ENCODE data around the gene DHRS7. TPM values are rescaled to one million over a fixed set of nuclear protein-coding genes. Genes with fewer than 3 reads are reported as not detected.

Gene DHRS7
- total and polyA plus RNA-seq, 2 experiments from 2014 or later = 39.3 to 39.4 TPM

DNA sequence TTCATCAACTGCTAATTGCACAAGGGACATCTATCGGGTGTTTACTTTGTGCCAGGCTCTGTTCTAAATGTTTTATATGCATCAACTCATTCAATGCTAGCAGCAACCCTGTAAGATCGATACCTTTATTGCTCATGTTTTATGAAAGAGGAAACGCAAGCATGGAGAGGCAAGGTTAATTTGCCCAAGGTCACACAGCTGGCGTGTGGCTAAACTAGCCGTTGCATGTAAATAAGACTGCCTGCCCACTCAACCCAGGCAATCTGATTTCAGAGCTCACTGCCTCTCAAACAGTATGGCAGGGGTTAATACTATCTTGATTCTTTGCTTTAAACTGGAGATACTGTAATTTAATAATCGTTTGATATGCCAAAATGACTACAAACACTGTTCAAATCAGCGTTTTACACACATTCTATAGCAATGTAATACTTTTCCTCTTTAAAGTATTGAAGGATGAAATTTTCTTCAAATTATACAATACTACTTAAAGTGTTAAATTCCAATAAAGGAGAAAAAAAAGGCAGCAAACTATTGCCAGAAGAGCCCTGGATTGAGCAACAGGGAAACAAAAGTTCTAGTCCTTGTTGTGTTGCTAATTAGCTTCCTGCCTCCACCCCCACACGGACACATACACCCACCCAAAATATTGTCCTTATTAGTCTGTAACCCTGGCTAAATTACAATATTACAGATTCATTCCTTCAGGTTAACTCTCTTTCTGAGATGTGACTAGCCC is 39.1 kb upstream of the DHRS7 start:
- H3K27ac ChIP-seq (ENCODE audit: low read depth) = peak overlapping the region; percentile 78
- H3K9me2 ChIP-seq (ENCODE audit: insufficient read depth) = peaks cover 7% of the 10 kb centered on the region; the same call in 1 of the 2 replicates
- peak; percentile 21 for DNase-seq (ENCODE audit: low spot score)
- peak; percentile 59 for ATAC-seq
- peak overlapping the region; percentile 87 for H2AFZ ChIP-seq
- peaks cover 5% of the 10 kb centered on the region; the same call in 1 of the 2 replicates for H3F3A ChIP-seq (replicated peaks; ENCODE audit: low read depth)
- no peaks in the 10 kb centered on the region for H4K20me1 ChIP-seq (replicated peaks; ENCODE audit: insufficient read depth)
- H3K4me1 ChIP-seq (ENCODE audit: insufficient read depth) = peaks cover 23% of the 10 kb centered on the region
- H3K79me2 ChIP-seq (replicated peaks; ENCODE audit: insufficient read depth) = no peaks in the 10 kb centered on the region
- Mint-ChIP-seq H3K4me1 (peaks cover 22% of the 10 kb centered on the region), H3K27me3 (ENCODE audit: insufficient read depth, low read depth, poor library complexity) (peaks cover 3% of the 10 kb centered on the region), H3K9me3 (peaks cover 6% of the 10 kb centered on the region), H3K27ac (peak overlapping the region; percentile 86), H3K4me3 (peak overlapping the region; percentile 39; the same call in 2 of the 3 replicates), H3K36me3 (ENCODE audit: low read depth) (no peaks in the 10 kb centered on the region; the same call in 2 of the 3 replicates)
- peak overlapping the region; percentile 17; the same call in 1 of the 2 replicates for H3K4me3 ChIP-seq
- no peaks in the 10 kb centered on the region; the same call in 1 of the 2 replicates for H3K36me3 ChIP-seq (ENCODE audit: insufficient read depth)
- TF ChIP-seq, protein P1, sequence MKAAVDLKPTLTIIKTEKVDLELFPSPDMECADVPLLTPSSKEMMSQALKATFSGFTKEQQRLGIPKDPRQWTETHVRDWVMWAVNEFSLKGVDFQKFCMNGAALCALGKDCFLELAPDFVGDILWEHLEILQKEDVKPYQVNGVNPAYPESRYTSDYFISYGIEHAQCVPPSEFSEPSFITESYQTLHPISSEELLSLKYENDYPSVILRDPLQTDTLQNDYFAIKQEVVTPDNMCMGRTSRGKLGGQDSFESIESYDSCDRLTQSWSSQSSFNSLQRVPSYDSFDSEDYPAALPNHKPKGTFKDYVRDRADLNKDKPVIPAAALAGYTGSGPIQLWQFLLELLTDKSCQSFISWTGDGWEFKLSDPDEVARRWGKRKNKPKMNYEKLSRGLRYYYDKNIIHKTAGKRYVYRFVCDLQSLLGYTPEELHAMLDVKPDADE (IDR thresholded peaks at IDR 0.05) = no peak
- TF ChIP-seq STAT1 (IDR thresholded peaks at IDR 0.05; ENCODE audit: unreplicated experiment) = no peak
- no peak for TF ChIP-seq JUNB (IDR thresholded peaks at IDR 0.05; ENCODE audit: unreplicated experiment)
- TF ChIP-seq EZH2phosphoT487 (IDR thresholded peaks at IDR 0.05; ENCODE audit: unreplicated experiment) = no peak
- TF ChIP-seq, protein P2, sequence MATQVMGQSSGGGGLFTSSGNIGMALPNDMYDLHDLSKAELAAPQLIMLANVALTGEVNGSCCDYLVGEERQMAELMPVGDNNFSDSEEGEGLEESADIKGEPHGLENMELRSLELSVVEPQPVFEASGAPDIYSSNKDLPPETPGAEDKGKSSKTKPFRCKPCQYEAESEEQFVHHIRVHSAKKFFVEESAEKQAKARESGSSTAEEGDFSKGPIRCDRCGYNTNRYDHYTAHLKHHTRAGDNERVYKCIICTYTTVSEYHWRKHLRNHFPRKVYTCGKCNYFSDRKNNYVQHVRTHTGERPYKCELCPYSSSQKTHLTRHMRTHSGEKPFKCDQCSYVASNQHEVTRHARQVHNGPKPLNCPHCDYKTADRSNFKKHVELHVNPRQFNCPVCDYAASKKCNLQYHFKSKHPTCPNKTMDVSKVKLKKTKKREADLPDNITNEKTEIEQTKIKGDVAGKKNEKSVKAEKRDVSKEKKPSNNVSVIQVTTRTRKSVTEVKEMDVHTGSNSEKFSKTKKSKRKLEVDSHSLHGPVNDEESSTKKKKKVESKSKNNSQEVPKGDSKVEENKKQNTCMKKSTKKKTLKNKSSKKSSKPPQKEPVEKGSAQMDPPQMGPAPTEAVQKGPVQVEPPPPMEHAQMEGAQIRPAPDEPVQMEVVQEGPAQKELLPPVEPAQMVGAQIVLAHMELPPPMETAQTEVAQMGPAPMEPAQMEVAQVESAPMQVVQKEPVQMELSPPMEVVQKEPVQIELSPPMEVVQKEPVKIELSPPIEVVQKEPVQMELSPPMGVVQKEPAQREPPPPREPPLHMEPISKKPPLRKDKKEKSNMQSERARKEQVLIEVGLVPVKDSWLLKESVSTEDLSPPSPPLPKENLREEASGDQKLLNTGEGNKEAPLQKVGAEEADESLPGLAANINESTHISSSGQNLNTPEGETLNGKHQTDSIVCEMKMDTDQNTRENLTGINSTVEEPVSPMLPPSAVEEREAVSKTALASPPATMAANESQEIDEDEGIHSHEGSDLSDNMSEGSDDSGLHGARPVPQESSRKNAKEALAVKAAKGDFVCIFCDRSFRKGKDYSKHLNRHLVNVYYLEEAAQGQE (IDR thresholded peaks at IDR 0.05; ENCODE audit: unreplicated experiment) = no peak
- no peak for TF ChIP-seq CREB1 (CRISPR knock-in tag; IDR thresholded peaks at IDR 0.05; ENCODE audit: low read depth)
- TF ChIP-seq NANOG (IDR thresholded peaks at IDR 0.05; ENCODE audit: borderline replicate concordance) = no peak
- TF ChIP-seq, protein P3, sequence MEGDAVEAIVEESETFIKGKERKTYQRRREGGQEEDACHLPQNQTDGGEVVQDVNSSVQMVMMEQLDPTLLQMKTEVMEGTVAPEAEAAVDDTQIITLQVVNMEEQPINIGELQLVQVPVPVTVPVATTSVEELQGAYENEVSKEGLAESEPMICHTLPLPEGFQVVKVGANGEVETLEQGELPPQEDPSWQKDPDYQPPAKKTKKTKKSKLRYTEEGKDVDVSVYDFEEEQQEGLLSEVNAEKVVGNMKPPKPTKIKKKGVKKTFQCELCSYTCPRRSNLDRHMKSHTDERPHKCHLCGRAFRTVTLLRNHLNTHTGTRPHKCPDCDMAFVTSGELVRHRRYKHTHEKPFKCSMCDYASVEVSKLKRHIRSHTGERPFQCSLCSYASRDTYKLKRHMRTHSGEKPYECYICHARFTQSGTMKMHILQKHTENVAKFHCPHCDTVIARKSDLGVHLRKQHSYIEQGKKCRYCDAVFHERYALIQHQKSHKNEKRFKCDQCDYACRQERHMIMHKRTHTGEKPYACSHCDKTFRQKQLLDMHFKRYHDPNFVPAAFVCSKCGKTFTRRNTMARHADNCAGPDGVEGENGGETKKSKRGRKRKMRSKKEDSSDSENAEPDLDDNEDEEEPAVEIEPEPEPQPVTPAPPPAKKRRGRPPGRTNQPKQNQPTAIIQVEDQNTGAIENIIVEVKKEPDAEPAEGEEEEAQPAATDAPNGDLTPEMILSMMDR (conservative IDR thresholded peaks at IDR 0.05; ENCODE audit: low read depth in 2 of 2) = no peak
- TF ChIP-seq ZNF331 (CRISPR knock-in tag; IDR thresholded peaks at IDR 0.05; ENCODE audit: low read depth) = no peak
- no peak for TF ChIP-seq ZNF114 (CRISPR knock-in tag; IDR thresholded peaks at IDR 0.05)
- no peak for TF ChIP-seq POLR2AphosphoS5 (IDR thresholded peaks at IDR 0.05; ENCODE audit: low read depth)
- no peaks in the 10 kb centered on the region for H3K27me3 ChIP-seq (ENCODE audit: insufficient read depth)
- H3K4me2 ChIP-seq = peak overlapping the region; percentile 70
